HepG2 (cell line): Measurements from ENCODE around the gene RAB3GAP1. TPM values are rescaled to one million over a fixed set of nuclear protein-coding genes. Genes with fewer than 3 reads are reported as not detected.

Source experiments
- ATAC-seq: fragments of 200-7000 bp; cut with Tn5 transposase; 3 replicates; pipeline ENCODE4 v1.9.1; 2020; ENCODE audit warnings: mild to moderate bottlenecking, moderate library complexity
- BruUV-seq: library from RNA; stranded (reverse); fragments of 400-500 nt; replicated peaks from 2 replicates; lab custom pipeline; 2021; lab: Mats Ljungman, UMichigan
- CTCF ChIA-PET: fragments of 300-600 bp; formaldehyde crosslinking; extraction: SDS; loops from one replicate; lab custom pipeline; 2021; ENCODE audit warnings: low total read pairs, inconsistent platforms, low intra/inter-chr PET ratio; lab: Yijun Ruan, JAX
- POLR2A ChIA-PET: fragments of 350-600 bp; sonication (Branson Sonifier 250); formaldehyde crosslinking; loops from one replicate; lab custom pipeline; 2020; ENCODE audit warnings: antibody characterized with exemption, inconsistent platforms; lab: Yijun Ruan, JAX
- DNase-seq: peaks from one replicate; pipeline ENCODE4 v3.0.0-alpha.2; 2015; ENCODE audit warnings: low spot score
- FAIRE-seq: peaks from 3 replicates; lab custom pipeline; 2011; peaks lifted over from hg19 to GRCh38; lab: Jason Lieb, UNC
- H2AFZ ChIP-seq: one replicate; pipeline ENCODE4 v1.6.1; 2011; ENCODE audit warnings: low read length, inconsistent platforms
- H3K27ac ChIP-seq: fragments of 300-600 bp; 3 replicates; pipeline ENCODE4 v1.8.0; 2011; ENCODE audit warnings: mixed run types, mild to moderate bottlenecking, mixed read lengths, low read length, inconsistent platforms; ENCODE audit not compliant: insufficient read depth; ENCODE audit errors: extremely low read length
- H3K27me3 ChIP-seq, 2 experiments: fragments of 200-600 bp in 1 of 2; 2 replicates in 1 of 2; 3 replicates in 1 of 2; pipeline versions ENCODE4 v1.6.0 to v1.8.0; 2011; ENCODE audit warnings: low read length in 2 of 2, mild to moderate bottlenecking in 2 of 2, moderate library complexity in 2 of 2, inconsistent platforms in 1 of 2; ENCODE audit not compliant: insufficient read depth in 2 of 2, control insufficient read depth in 1 of 2
- H3K36me3 ChIP-seq, 2 experiments: fragments of 200-600 bp in 1 of 2; replicated peaks in 1 of 2; 2 replicates in 1 of 2; 3 replicates in 1 of 2; pipeline versions ENCODE4 v1.5.1 to v1.8.0; 2011; ENCODE audit warnings: low read length in 2 of 2, inconsistent platforms in 1 of 2; ENCODE audit not compliant: insufficient read depth in 2 of 2, control insufficient read depth in 1 of 2
- H3K4me1 ChIP-seq: 2 replicates; pipeline ENCODE4 v1.5.1; 2012; ENCODE audit warnings: low read length, inconsistent platforms; ENCODE audit not compliant: insufficient read depth
- H3K4me2 ChIP-seq: 2 replicates; pipeline ENCODE4 v1.6.0; 2011; ENCODE audit warnings: low read depth, low read length, inconsistent platforms
- H3K4me3 ChIP-seq, 3 experiments: fragments of 200-600 bp in 1 of 3; sonication (generic), shearing (Covaris generic) in 1 of 3; replicated peaks in 1 of 3; 2 replicates each; pipeline ENCODE4 v1.5.1; 2011 to 2016; ENCODE audit warnings: low read length in 3 of 3, inconsistent platforms in 2 of 3, low read depth in 2 of 3, mild to moderate bottlenecking in 2 of 3, control low read depth in 1 of 3, mixed read lengths in 1 of 3; ENCODE audit not compliant: insufficient read depth in 1 of 3
- H3K79me2 ChIP-seq: one replicate; pipeline ENCODE4 v1.6.1; 2011; ENCODE audit warnings: low read length, inconsistent platforms; ENCODE audit not compliant: insufficient read depth
- H3K9ac ChIP-seq: 2 replicates; pipeline ENCODE4 v1.6.0; 2011; ENCODE audit warnings: mild to moderate bottlenecking, low read depth, low read length, inconsistent platforms; ENCODE audit not compliant: insufficient read depth
- H3K9me3 ChIP-seq: 2 replicates; pipeline ENCODE4 v1.5.1; 2012; ENCODE audit warnings: mild to moderate bottlenecking, low read length
- H4K20me1 ChIP-seq: 2 replicates; pipeline ENCODE4 v1.6.0; 2011; ENCODE audit warnings: inconsistent platforms, mild to moderate bottlenecking, low read length, moderate library complexity; ENCODE audit not compliant: insufficient read depth
- CREB3 ChIP-seq: sonication (generic); formaldehyde crosslinking; IDR thresholded peaks from 2 replicates; pipeline ENCODE4 v1.5.0; 2020; ENCODE audit warnings: missing genetic modification reagents
- JUN ChIP-seq: sonication (generic); formaldehyde crosslinking; IDR thresholded peaks from 2 replicates; pipeline ENCODE4 v1.4.0; 2020; ENCODE audit warnings: mild to moderate bottlenecking, missing genetic modification reagents
- NCOA1 ChIP-seq: sonication (generic); formaldehyde crosslinking; IDR thresholded peaks from 2 replicates; pipeline ENCODE4 v1.9.0; 2021; ENCODE audit warnings: missing genetic modification reagents
- PRDM10 ChIP-seq: sonication (generic); formaldehyde crosslinking; IDR thresholded peaks from 2 replicates; pipeline ENCODE4 v1.4.0; 2020; ENCODE audit warnings: low read depth, missing genetic modification reagents
- YEATS2 ChIP-seq: sonication (generic); formaldehyde crosslinking; IDR thresholded peaks from 2 replicates; pipeline ENCODE4 v1.4.0; 2020; ENCODE audit warnings: missing genetic modification reagents, borderline replicate concordance
- ZBTB38 ChIP-seq: sonication (generic); formaldehyde crosslinking; IDR thresholded peaks from 2 replicates; pipeline ENCODE4 v1.5.1; 2020; ENCODE audit warnings: mild to moderate bottlenecking, missing genetic modification reagents
- ZNF225 ChIP-seq: sonication (generic); formaldehyde crosslinking; IDR thresholded peaks from 2 replicates; pipeline ENCODE4 v1.4.0; 2020; ENCODE audit warnings: mild to moderate bottlenecking, missing genetic modification reagents
- ZNF451 ChIP-seq: sonication (generic); formaldehyde crosslinking; IDR thresholded peaks from 2 replicates; pipeline ENCODE4 v1.5.0; 2020; ENCODE audit warnings: mild to moderate bottlenecking, missing genetic modification reagents
- ZNF740 ChIP-seq: sonication (generic); formaldehyde crosslinking; IDR thresholded peaks from 2 replicates; pipeline ENCODE4 v1.4.0; 2020; ENCODE audit warnings: missing genetic modification reagents
- in situ Hi-C: cut with HindIII; loops from 2 replicates; pipeline ENCODE4 v1.10.0; 2017; ENCODE audit warnings: low pct_unique_long_range_greater_than_20kb; ENCODE audit not compliant: extremely low pct_ligation_motif_present
- intact Hi-C: fragments of 100-400 bp; cut with micrococcal nuclease; formaldehyde crosslinking; loops from one replicate; pipeline ENCODE4 v1.10.0; 2022; ENCODE audit not compliant: unreplicated experiment
- polyA plus RNA-seq, 8 experiments: library from polyadenylated mRNA; depleted of rRNA in 3 of 8; stranded (reverse) in 7 of 8; unstranded in 1 of 8; fragments of >200 nt; fragmentation: Illumina TruSeq in 4 of 8; extraction: Trizol in 4 of 8; gene quantifications; 2 replicates each; pipeline versions ENCODE4 v1.2.1 to v1.2.3, GENCODE V29; 2011 to 2016; ENCODE audit warnings: low read depth in 4 of 8, missing spikeins in 1 of 8, mixed read lengths in 1 of 8; ENCODE audit not compliant: insufficient read depth in 1 of 8
- total RNA-seq, 5 experiments: library from RNA; depleted of rRNA; stranded (reverse); fragments of >200 nt; fragmentation: Illumina TruSeq; extraction: Trizol; gene quantifications; 2 replicates each; pipeline ENCODE4 v1.2.3, GENCODE V29; 2016; ENCODE audit warnings: low read depth in 1 of 5

Gene RAB3GAP1
- total and polyA plus RNA-seq, 2 of the 13 experiments (the other 11 are each of a cell fraction or from before 2014, with no cell fraction given): 15.2 to 48.8 TPM

DNA sequence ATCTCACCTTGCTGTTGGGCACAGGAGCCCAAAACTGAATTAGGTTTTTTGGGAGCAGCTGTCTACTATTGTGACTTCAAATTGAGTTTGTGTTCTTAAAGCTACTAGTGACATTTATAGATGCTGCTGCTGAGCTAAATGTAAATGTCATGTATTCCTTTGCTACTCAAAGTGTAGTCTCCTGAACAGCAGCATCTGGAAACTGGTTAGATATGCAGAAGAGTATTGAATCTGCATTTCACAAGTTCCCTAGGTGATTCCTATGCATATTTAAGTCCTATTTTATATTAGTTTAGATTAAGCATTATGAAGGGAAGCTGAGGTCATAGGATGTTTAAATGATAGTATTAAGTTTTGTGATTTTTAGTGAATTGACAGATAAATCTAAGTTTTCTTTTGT is 67.5 kb downstream of the RAB3GAP1 start:
- no peaks in the 10 kb centered on the region for H4K20me1 ChIP-seq
- ChIA-PET POLR2A (no interaction called here), CTCF (no interaction called here)
- H3K36me3 ChIP-seq: peaks cover 12 to 30% of the 10 kb centered on the region in 2 experiments; a peak in 4 of 5 replicates
- no peak for TF ChIP-seq PRDM10
- no peak for TF ChIP-seq YEATS2 (CRISPR knock-in tag)
- TF ChIP-seq JUN: no peak
- no peak for TF ChIP-seq CREB3 (CRISPR knock-in tag)
- TF ChIP-seq ZBTB38 (CRISPR knock-in tag): no peak
- TF ChIP-seq NCOA1 (CRISPR knock-in tag): no peak
- TF ChIP-seq ZNF740 (CRISPR knock-in tag): no peak
- no peak for TF ChIP-seq ZNF225 (CRISPR knock-in tag)
- no peak for TF ChIP-seq ZNF451 (CRISPR knock-in tag)
- H3K9ac ChIP-seq: no peak overlapping the region
- H3K27me3 ChIP-seq: no peaks in the 10 kb centered on the region
- no peaks in the 10 kb centered on the region for H3K4me1 ChIP-seq
- no peak overlapping the region for H3K4me2 ChIP-seq
- H3K27ac ChIP-seq: no peak overlapping the region
- intact Hi-C loops (no loop called here), in situ Hi-C loops (no loop called here)
- H3K79me2 ChIP-seq: no peaks in the 10 kb centered on the region
- no peak overlapping the region for H2AFZ ChIP-seq
- H3K4me3 ChIP-seq: no peak overlapping the region
- H3K9me3 ChIP-seq: no peaks in the 10 kb centered on the region
- no peak for DNase-seq
- FAIRE-seq: no peak
- ATAC-seq: no peak
- no TSS peak for BruUV-seq
